Posterior vena cava (tissue), 2 donors: ENCODE results near the gene RASA2. TPM values are rescaled to one million over a fixed set of nuclear protein-coding genes. Genes with fewer than 3 reads are reported as not detected.

Experiments used
- DNase-seq: peaks from one replicate; pipeline ENCODE4 v3.0.0-alpha.2; 2020; ENCODE audit warnings: low spot score
- intact Hi-C, 2 donors: fragments of 100-400 bp; cut with DNase I; formaldehyde crosslinking; loops; one replicate each; pipeline versions ENCODE4 v1.14.1 to v1.14.2; 2022 to 2023
- total RNA-seq, 2 donors: library from RNA; stranded (reverse); fragmentation: NEBNext Ultra II Directional; extraction: Animal tissue kit (Norgen Biotek cat#: 25700); gene quantifications; one replicate each; pipeline ENCODE4 v1.2.1, GENCODE V29; 2021
- donor health status: DM: yes; HTN: yes; CAD: no.
- donor health status: DM: yes; HTN: yes; CAD: no.

The RASA2 gene
- total RNA-seq, 2 donors from 2014 or later, result 17.1 to 21.4 TPM

GRCh38 chr3:141550926-141551665, 64.3 kb downstream of the RASA2 start:
- no peak for DNase-seq
- intact Hi-C loops, result loop anchor here in 1 of 2 donors (10.0 kb wide), 1 partner anchor 76 kb away; no protein-coding TSS in a partner anchor

GRCh38 chr3:141552440-141552991, 65.7 kb downstream of the RASA2 start:
- no peak for DNase-seq
- intact Hi-C loops, result loop anchor here in 1 of 2 donors (10.0 kb wide), 1 partner anchor 78 kb away; no protein-coding TSS in a partner anchor

- intact Hi-C loops, result loop anchor here in 1 of 2 donors (10.0 kb wide), 1 partner anchor 78 kb away; no protein-coding TSS in a partner anchor
- DNase-seq, result no peak
Observed at GRCh38 chr3:141553055-141553454, 66.2 kb downstream of the RASA2 start.

GRCh38 chr3:141556034-141556433, 69.2 kb downstream of the RASA2 start:
- DNase-seq, result no peak
- intact Hi-C loops, result loop anchor here in 1 of 2 donors (10.0 kb wide), 1 partner anchor 81 kb away; no protein-coding TSS in a partner anchor

- DNase-seq, result no peak
- intact Hi-C loops, result loop anchor here in 1 of 2 donors (10.0 kb wide), 1 partner anchor 83 kb away; no protein-coding TSS in a partner anchor
Observed at GRCh38 chr3:141557961-141558706, 71.3 kb downstream of the RASA2 start.

- intact Hi-C loops, result loop anchor here in 1 of 2 donors (5.0 kb wide), 2 partner anchors 99 to 259 kb away; no protein-coding TSS in a partner anchor
- DNase-seq, result no peak
Observed at GRCh38 chr3:141561426-141562034, 74.7 kb downstream of the RASA2 start.

GRCh38 chr3:141564241-141564640, 77.4 kb downstream of the RASA2 start:
- intact Hi-C loops, result loop anchor here in 1 of 2 donors (5.0 kb wide), 2 partner anchors 102 to 262 kb away; no protein-coding TSS in a partner anchor
- DNase-seq, result no peak

GRCh38 chr3:141570068-141570467, 83.2 kb downstream of the RASA2 start:
- DNase-seq, result no peak
- intact Hi-C loops, result no loop called here

- DNase-seq, result no peak
- intact Hi-C loops, result no loop called here
Observed at GRCh38 chr3:141575879-141576743, 89.3 kb downstream of the RASA2 start.

GRCh38 chr3:141576744-141577052, 89.9 kb downstream of the RASA2 start:
- intact Hi-C loops, result no loop called here
- no peak for DNase-seq

GRCh38 chr3:141578202-141578973, 91.6 kb downstream of the RASA2 start:
- intact Hi-C loops, result no loop called here
- DNase-seq, result no peak

GRCh38 chr3:141594357-141594756, 107.5 kb downstream of the RASA2 start:
- intact Hi-C loops, result no loop called here
- DNase-seq, result no peak

GRCh38 chr3:141597931-141598330, 111.1 kb downstream of the RASA2 start:
- intact Hi-C loops, result no loop called here
- DNase-seq, result no peak

- intact Hi-C loops, result no loop called here
- no peak for DNase-seq
Observed at GRCh38 chr3:141600331-141600730, 113.5 kb downstream of the RASA2 start.

- no peak for DNase-seq
- intact Hi-C loops, result no loop called here
Observed at GRCh38 chr3:141602706-141603105, 115.9 kb downstream of the RASA2 start.

GRCh38 chr3:141603473-141604035, 116.7 kb downstream of the RASA2 start:
- no peak for DNase-seq
- intact Hi-C loops, result no loop called here

- intact Hi-C loops, result loop anchor here in 1 of 2 donors (5.0 kb wide), 1 partner anchor 126 kb away; no protein-coding TSS in a partner anchor
- no peak for DNase-seq
Observed at GRCh38 chr3:141605883-141606282, 119.1 kb downstream of the RASA2 start.
